NCI-H1436 (cell line): ENCODE results near the gene COPB1.

Experiments used
- DNase-seq: peaks from one replicate; lab custom pipeline; 2025; lab: John Stamatoyannopoulos, UW

COPB1 gene

GRCh38 chr11:14424096-14424495 lies 75.5 kb downstream of the COPB1 start:
- no peak for DNase-seq

DNA sequence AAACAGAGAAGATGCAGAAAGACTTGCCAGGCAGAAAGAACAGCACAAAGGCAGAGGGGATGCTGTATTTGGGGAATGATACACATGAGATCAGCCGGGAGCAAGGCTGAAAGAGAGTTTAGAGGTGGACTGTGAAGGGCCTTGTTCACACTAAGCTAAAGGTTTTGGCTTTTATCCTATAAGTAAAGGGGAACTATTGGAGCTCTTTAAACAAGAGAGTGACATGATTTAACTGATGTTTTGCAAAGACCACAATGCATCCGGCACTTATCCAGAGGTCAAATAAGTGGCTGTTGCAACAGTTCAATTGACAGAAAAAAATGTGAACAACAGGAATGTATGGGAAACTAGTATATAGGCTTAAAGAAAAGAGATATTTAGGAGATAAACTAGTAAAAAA lies 76.0 kb downstream of the COPB1 start:
- no peak for DNase-seq

- no peak for DNase-seq
Measured at GRCh38 chr11:14422814-14423182, 76.8 kb downstream of the COPB1 start.

- DNase-seq: no peak
Measured at GRCh38 chr11:14422052-14422813, 77.4 kb downstream of the COPB1 start.

DNA sequence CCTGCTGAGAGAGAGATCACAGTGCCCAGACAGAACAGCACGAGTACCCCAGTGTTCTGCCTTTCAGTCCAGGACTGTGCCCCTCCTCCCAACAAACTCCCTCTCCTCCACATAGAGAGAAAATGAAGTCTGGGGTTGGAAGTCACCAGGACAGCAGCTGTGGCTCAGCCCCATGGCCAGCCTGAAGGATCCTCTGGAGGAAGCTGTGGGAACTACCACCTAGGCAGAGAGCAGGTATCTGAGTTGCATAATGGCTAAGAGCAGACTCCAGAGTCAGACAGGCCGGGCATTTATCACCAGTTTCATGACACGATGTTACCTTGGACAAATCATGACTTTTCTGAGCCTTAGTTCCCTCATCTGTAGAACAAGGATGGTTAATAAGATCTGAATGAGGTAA lies 79.4 kb downstream of the COPB1 start:
- DNase-seq: no peak

- no peak for DNase-seq
Measured at GRCh38 chr11:14418801-14419417, 80.7 kb downstream of the COPB1 start.

- no peak for DNase-seq
Measured at GRCh38 chr11:14417617-14418374, 81.8 kb downstream of the COPB1 start.

GRCh38 chr11:14417186-14417585 lies 82.4 kb downstream of the COPB1 start:
- no peak for DNase-seq

GRCh38 chr11:14414470-14415461 lies 84.8 kb downstream of the COPB1 start:
- no peak for DNase-seq

DNA sequence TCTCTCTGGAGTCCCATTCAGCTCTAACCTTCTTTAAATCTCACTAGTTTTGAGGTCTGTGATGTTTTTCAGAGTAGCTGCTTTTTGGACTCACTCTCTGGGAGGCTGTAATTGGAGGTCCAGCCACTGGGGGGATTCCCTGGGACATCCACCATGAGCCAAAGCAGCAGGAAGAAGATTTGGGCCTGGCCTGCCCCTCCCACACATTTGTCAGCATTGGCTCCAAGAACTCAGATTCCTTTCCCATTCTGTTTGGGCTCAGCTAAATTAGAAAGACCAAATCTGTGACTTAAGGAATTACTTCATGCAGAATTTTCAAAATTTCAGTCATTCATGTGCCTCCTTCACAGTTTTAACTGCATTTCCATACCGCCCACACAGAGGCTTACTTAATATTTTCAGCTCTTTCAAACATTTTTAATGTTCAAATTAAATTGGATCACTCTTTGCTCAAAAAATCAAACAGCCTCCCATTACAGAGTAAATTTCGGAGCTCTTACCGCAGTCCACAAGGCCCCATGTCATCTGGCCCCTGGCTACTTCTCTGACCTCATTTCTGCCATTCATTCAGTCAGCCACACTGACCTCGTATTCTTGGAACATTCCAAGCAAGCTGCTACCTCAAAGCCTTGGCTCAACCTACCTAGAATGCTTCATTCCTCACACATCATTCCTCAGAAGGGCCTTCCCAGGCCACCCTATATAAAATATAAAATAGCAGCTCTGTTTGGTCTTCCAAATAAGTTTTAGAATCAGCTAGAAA lies 86.1 kb downstream of the COPB1 start:
- DNase-seq: no peak

DNA sequence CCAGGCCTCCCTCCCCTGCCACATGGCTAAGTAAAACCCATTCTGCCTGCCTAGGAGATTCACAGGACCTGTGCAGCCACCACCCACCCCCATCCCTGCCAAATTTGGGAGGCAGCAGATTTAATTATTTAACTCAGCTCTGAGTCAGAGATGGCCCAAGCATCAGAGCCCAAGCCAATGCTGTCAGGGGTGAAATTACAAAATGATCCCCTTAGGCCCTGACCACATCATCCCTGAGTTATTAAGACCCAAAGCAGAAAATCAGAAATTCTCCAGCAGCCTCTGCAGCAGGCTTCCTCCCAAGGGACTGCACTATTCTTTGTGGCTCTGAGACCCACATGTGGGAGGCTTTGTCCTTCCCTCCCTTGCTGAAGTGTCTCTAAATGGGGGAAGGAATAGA lies 87.8 kb downstream of the COPB1 start:
- no peak for DNase-seq

DNA sequence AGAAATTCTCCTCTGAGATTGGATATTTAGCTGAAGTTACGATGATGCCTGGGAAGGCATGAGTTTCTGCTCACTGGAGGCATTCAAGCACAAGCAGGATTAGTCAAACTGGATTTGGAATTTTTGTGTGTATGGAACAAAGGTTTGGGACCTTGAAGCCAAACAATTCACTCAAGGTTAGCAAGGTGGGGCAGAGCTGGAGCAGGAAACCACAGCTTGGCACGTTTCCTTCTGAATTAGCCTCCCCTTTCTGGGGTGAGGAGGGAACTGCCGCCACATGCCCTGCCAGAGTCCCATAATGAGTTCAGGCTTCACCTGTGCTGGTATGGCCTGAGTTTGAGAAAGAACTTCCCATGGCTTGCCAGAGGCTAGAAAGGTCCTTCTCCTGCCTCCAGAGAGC lies 89.7 kb downstream of the COPB1 start:
- DNase-seq: no peak

- no peak for DNase-seq
Measured at GRCh38 chr11:14408612-14409011, 91.0 kb downstream of the COPB1 start.
